ENCODE data around the gene COQ10A.
"Not testable (repeated sequence)": the region's sequence is repeated elsewhere in the genome, so short reads cannot be mapped to it uniquely, and the experiment has no call there.

The COQ10A gene

GRCh38 chr12:56282030-56282429 lies 15.3 kb downstream of the COQ10A start:
- DNase-seq = no peak

DNA sequence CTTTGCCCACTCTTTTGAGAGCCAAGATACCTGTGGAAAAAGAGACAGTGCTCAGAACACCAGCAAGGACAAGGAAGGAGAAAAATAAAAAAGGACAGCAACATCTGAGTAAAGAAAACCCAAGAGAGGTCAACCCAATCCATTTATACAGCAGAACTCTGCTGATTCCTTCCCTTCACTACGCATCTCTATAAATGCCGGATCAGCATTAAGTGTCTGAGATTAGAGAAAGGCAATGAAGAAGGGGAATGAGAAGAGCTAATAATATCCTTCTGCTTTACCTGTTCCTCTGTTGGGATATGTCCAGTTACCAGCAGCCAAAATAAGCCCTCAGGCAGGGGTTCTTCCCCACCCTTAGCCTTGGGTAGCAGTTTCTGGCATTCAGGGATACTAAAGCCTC lies 15.8 kb downstream of the COQ10A start:
- DNase-seq = no peak

- DNase-seq = not testable (repeated sequence)
Observed at GRCh38 chr12:56284263-56284662, 17.5 kb downstream of the COQ10A start.

DNA sequence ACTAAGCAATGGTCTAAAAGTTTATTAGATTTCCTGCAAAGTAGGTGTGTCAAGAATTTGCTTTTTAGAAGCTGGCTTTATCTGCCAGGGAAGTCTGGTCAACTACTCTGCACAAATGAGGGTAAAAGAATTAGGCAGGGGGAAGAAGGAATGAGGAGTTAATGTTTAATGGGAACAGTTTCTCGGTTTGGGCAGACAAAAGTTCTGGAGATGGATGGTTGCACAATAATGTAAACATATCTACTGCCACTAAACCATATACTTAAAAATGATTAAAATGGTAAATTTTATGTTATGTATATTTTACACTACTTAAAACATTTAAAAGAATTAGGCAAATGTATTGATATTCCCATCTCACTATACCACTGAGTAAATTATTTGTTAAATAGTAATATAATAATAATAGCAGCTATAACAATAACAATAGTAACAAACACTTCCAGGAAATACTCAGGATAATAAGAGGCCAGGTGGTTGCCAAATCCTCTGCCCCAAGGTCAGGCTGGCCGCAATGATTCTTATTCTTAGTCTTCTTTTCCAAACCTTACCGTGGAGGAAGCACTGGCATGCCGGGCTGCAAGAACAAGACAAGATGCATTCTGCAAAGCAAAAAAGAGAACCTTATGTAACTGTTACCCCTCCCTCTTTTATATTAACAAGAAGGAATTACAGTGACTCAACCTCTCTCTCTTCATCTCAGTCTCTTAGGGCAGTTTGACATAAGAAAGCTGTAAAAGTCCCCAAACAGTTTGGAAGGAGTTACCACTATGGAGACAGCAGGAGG lies 19.5 kb downstream of the COQ10A start:
- no peak for DNase-seq

- DNase-seq = no peak
Observed at GRCh38 chr12:56288705-56289387, 22.1 kb downstream of the COQ10A start.

DNA sequence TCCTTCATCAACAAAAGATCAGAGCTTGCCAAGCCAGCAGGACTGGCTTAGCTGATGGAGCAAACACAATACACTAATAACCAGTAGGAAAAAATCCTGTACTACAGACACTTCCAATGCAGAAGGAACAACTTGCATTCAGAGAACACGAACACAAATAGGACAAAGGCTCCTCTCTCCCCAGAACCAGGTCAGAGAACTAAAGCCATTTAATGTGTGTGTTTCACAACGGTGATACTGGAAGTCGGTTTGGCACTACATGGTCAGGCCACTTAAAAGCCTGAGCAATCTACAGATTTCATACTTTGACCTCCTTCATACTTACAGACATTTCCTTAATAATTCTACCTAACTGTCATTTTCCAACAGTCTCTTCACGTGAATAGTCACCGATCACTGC lies 27.1 kb downstream of the COQ10A start:
- no peak for DNase-seq

DNA sequence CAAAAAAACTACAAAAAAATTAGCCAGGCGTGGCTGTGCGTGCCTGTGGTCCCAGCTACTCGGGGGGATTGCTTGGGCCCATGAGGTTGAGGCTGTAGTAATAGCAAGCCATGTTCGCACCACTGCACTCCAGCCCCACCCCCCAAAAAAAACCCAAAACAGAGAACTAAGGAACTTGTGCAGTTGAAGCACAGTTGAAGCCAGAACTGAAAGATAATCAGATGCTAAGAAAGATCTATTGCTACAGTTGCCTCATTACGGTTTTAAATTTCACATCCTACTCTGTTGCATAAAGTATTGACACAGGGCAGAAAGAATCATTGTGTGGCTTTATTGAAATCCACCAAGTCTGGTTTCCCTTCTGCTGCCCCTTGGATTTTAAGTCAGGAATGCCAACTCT lies 29.6 kb downstream of the COQ10A start:
- no peak for DNase-seq

DNA sequence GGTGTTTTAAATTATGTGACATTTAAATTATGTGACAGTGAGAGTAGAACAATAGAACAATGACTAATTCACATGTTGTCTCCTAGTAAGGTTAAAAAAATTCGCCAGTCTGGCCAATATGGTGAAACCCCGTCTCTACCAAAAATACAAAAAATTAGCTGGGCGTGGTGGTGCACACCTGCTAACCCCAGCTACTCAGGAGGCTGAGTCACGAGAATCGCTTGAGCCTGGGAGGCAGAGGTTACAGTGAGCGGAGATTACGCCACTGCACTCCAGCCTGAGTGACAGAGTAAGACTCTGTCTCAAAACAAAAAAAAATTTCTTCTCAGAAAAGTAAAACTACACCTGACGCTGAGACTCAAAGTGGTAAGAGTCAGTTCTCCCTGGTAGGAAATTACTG lies 30.7 kb downstream of the COQ10A start:
- no peak for DNase-seq

GRCh38 chr12:56298828-56299227 lies 32.1 kb downstream of the COQ10A start:
- DNase-seq = no peak

DNA sequence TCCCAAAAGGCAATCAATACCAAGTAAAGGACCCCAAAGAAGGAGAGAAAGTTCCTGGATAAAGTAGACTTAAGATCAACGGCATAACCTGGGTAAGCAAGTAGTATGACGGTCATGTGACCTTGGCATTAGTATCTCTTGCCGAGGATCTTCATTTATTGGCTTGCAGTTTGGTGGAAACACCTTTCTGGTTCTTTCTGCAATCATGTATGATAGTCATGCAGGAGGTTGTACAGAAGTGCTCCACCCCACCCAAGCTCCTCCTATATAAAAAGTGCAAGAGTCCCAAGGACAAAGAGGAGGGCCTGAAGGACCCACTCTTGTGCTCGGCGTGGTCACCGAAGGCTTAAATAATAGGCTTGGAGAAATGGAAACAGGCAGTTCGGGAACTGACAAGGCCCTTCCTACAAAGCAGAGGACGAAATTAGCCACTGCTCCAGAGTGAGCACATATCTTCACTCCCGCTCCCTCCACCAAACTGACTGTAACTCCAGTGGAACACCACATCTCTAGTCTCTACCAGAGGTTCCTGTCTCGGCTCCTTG lies 32.6 kb downstream of the COQ10A start:
- DNase-seq = peak; percentile 48

DNA sequence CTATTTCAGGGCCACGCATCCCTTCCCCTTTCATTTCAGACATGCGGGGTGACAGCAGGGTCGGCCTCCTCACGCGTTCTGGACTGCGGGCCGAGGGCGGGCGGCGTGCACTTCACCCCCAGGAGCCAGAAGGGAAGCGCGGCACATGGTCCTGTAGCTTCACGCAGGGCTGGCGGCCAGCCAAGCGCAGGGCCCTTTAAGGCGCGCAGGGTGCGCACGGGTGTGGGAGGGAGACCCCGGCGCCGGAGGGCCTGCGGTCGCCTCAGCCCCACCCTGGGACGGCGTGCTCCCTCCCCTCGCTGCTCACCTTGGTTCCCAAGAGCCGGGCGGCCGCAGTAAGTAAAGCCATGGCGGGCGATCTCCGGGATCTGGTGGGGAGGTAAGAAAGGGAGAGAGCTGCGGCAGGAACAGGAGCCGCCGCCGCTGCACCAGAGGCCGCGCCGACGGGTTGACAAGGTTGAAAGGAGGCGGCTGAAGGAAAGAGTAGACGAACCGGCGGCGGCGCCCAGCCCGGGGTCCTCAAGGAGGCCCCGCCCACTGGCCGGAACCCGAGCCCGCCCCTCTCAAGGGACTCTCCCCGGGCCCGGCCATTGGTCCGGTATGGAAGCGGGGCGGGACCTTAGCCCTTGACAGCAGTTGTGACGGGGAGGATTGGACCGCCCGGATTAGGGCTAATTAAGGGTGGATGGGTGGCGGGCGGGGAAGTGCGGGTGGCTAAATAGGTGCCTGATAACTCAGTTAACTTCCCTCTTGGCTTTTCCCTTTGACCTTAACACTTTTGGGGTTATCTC lies 33.3 kb downstream of the COQ10A start, which contains the start of gene CS:
TSS of gene CS (minus strand) at position 478 of the 791 bp plus-strand sequence. CDS start at position 349, 129 bp downstream.
- peak; percentile 99 for DNase-seq

GRCh38 chr12:56300644-56301464 lies 34.1 kb downstream of the COQ10A start:
- no peak for DNase-seq

DNA sequence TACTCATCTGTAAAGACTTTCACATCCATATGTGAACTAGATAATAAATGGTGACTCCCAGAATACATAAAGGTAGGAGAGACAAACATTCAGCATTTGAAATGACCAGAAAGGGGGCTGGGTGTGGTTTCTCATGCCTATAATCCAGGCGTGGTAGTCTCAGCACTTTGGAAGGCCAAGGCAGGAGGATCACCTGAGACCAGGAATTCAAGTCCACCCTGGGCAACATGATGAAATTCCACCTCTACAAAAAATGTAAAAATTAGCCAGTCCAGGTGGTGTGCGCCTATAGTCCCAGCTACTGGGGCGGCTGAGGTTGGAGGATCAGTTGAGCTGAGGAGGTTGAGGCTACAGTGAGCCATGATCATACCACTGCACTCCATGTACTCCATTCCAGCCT lies 37.5 kb downstream of the COQ10A start:
- DNase-seq = no peak

DNA sequence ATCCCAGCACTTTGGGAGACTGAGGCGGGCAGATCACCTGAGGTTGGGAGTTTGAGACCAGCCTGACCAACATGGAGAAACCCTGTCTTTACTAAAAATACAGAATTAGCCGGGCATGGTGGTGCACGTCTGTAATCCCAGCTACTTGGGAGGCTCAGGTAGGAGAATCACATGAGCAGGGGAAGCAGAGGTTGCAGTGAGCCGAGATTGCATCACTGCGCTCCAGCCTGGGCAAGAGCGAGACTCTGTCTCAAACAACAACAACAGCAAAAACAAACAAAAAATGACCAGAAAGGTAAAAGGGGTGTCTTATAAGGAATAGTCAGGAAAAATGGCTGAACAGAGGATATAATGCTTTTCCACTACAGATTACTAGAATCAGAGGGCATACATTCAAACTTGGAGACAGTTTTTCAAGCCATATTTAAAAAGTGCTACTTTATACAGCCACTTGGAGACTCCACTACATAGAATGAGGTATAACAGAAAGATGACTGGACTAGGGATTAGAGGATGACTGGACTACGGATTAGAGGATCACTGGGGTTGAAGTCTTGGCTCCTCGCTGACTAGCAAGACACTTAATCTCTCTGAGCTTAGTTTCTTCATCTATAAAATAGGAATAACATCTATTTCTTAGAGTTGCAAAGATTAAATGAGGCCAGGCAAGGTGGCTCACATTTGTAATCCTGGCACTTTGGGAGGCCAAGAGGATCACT lies 38.3 kb downstream of the COQ10A start:
- no peak for DNase-seq

DNA sequence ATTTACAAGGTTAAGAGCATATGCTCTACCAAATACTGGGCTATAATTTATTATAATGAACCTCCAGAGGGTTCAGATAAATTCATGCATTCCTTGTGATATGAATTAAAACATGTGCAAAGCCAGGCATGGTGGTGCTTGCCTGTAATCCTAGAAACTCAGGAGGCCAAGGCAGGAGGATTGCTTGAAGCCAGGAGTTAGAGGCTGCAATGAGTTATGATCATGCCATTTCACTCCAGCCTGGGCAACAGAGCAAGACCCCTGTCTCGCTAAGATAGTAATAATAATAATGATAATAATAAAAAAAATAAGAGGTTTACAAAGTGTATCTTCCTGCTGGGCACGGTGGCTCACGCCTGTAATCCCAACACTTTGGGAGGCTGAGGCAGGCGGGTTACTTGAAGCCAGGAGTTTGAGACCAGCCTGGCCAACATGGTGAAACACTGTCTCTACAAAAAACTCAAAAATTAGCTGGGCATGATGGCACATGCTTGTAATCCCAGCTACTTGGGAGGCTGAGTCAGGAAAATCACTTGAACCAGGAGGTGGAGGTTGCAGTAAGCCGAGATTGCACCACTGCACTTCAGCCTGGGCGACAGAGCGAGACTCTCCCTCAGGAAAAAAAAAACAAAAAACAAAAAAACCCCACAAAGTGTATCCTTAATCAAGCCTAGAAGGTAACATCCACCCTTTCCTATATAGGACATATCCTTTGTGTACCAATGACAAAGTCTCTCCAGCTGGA lies 40.7 kb downstream of the COQ10A start:
- no peak for DNase-seq

DNA sequence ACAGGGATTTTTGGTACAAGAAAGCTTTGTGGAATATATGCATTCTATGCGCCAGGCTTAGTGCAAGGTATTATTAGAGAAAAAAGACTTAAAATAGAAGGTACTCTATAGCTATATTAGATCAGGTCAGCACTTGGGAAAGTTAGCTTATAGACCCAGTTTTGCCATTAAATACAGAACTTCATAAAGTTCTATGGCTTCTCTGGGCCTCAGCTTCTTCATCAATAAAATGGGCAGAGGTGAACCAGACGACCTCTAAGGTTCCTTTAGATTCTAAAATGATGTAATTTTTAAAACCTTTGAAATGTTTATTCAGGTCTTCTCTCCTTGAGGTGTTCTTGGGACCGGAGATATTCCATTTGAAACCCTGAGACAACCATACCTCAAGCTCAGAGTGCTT lies 42.0 kb downstream of the COQ10A start:
- no peak for DNase-seq

DNA sequence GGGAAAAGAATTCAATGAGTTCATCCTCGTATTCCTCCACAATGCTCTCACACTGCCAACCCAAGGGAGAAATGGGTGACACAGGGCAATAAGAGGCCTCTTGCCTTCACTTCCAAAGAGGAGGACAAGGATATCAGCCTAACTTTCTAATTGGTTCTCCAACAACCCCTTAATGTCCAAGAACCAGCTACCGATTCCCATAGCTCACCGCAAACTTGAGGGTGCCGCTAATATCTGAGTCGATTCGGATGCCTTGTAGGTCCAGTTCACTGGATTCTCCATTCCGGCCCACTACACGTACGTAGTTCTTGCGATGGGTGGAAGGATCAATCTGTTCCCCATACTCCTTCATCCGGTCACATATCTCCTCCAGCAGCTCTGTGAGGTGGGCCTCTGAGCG lies 44.3 kb downstream of the COQ10A start:
- no peak for DNase-seq

DNA sequence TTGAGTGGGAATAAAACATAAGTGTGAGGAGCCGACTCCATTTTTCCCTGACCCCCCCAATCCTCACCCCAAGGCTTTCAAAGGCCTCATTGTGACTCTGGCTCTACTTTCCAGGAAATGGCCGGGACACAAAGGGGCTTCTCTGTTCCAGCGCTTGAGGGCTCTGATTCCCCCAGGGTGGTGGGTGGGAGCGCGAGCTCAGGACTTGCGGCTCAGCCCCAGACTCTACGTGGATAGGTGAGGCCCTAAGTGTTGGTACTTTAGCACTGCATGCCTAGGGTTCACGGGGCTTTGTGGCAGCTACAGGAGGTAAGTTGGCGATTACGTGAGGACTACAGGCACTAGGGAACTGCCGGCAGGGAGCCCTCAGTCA lies 48.5 kb downstream of the COQ10A start:
- DNase-seq = no peak

DNA sequence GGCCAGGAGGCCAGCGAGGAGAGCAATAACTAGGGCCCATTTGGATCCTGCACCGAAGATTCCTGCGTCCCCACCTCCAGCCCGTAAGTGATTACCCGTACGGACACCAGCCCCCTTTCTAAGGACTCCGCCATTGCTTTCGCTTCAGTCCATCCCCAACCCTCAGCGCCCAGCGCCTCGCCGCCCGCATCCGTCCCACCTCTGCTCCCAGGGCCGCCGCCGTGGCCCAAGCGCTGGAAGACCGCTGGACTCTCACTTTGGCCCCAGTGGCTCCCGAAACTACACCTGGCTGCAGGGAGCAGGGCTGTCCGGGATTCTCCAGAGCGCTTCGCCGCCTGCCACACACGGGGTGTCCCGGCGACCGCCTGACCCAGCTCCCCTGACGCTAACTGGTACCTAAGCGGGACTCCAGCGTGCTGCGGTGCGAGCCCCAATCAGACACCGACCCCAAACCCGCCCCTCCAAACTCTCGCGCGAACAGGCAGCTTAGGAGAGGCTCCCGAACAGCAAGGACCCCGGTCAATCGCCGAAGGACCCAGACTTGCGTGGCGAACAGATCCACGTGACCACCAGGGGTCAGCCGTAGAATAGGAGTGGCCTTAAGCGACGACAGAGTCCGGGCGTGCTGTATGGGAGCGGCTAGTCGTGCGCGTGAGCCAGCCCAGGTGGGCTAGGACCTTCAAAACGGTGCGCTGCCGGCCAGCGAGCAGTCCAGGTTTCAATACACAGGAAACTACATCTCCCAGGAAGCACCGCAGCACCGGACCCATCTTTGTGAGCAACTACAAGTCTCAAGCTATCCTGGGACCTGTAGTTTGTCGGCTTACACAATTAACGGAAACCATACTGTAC lies 49.1 kb downstream of the COQ10A start, which contains the start of gene CNPY2:
TSS of gene CNPY2 (minus strand) at position 367 of the 852 bp plus-strand sequence. CDS start 771 bp downstream, outside the sequence.
- DNase-seq = peak; percentile 95

GRCh38 chr12:56317675-56318074 lies 50.9 kb downstream of the COQ10A start:
- DNase-seq = no peak
